Measurements from ENCODE around the gene PLEK2. TPM values are rescaled to one million over a fixed set of nuclear protein-coding genes. Genes with fewer than 3 reads are reported as not detected.

PLEK2 gene
- total and polyA plus RNA-seq, 2 donors (not counting 3 experiments of a cell fraction or from before 2014, with no cell fraction given) = 1.4 to 3.8 TPM

GRCh38 chr14:67410313-67410712 is 1.7 kb downstream of the PLEK2 start:
- Histone ChIP-seq H2AFZ (ENCODE audit: low read depth, low read length) (no peak overlapping the region), H3K4me1 (ENCODE audit: control insufficient read depth, extremely low read depth, insufficient read depth, low read length) (peaks cover 19% of the 10 kb centered on the region), H3K27ac (ENCODE audit: insufficient read depth, low read depth, low read length) (no peak overlapping the region), H3K9ac (replicated peaks; ENCODE audit: extremely low read depth, insufficient read depth, low read length) (no peak overlapping the region), H4K20me1 (replicated peaks; ENCODE audit: control insufficient read depth, extremely low read depth, insufficient read depth, low read length) (no peaks in the 10 kb centered on the region), H3K79me2 (ENCODE audit: control insufficient read depth, insufficient read depth, low read length) (no peaks in the 10 kb centered on the region), H3K9me1 (replicated peaks; ENCODE audit: control insufficient read depth, extremely low read depth, insufficient read depth, low read length) (no peaks in the 10 kb centered on the region), H3K4me3 (replicated peaks in 1 of 3; ENCODE audit: insufficient read depth in 1 of 3, low read depth in 1 of 3, low read length in 3 of 3) (no peak overlapping the region), H3K9me3 (replicated peaks; ENCODE audit: control insufficient read depth, insufficient read depth, low read length) (no peaks in the 10 kb centered on the region), H3K36me3 (ENCODE audit: control insufficient read depth in 2 of 2, extremely low read depth in 1 of 2, insufficient read depth in 2 of 2, low read length in 2 of 2) (no peaks in the 10 kb centered on the region), H3K27me3 (ENCODE audit: control insufficient read depth in 2 of 2, insufficient read depth in 2 of 2, low read length in 2 of 2) (no peaks in the 10 kb centered on the region), H3K4me2 (ENCODE audit: insufficient read depth, low read length) (no peak overlapping the region)
- POLR2A ChIA-PET = no interaction called here
- TF ChIP-seq MYC (IDR thresholded peaks at IDR 0.05; ENCODE audit: low read depth, low read length) = no peak
- TF ChIP-seq CTCF (IDR thresholded peaks at IDR 0.05; ENCODE audit: extremely low read depth in 1 of 2, insufficient read depth in 1 of 2, low read depth in 1 of 2, low read length in 2 of 2) = no peak
- no peak for TF ChIP-seq POLR2A (IDR thresholded peaks at IDR 0.05; ENCODE audit: low read depth, low read length)
- no peak for TF ChIP-seq POLR2AphosphoS5 (IDR thresholded peaks at IDR 0.05; ENCODE audit: insufficient read depth, low read depth, low read length)
- no peak for TF ChIP-seq FOS (IDR thresholded peaks at IDR 0.05; ENCODE audit: borderline replicate concordance, insufficient read depth, low read length)
- FAIRE-seq (no peak), DNase-seq (ENCODE audit: low read depth, low spot score) (no peak)
- BruUV-seq (replicated peaks) = no TSS peak
- dilution Hi-C loops (cut with MboI; ENCODE audit: extremely low pct_ligation_motif_present, low sequenced_read_pairs) (no loop called here), intact Hi-C loops (cut with micrococcal nuclease) (no loop called here)
- CTCF ChIA-PET = interaction anchor here (0.7 to 3.7 kb wide), 8 partner anchors 9 to 294 kb away, joined by 3 to 18 read pairs (median 3); no protein-coding TSS in a partner anchor

GRCh38 chr14:67409461-67409860 is 2.5 kb downstream of the PLEK2 start:
- Histone ChIP-seq H3K4me3 (replicated peaks in 1 of 3; ENCODE audit: insufficient read depth in 1 of 3, low read depth in 1 of 3, low read length in 3 of 3) (no peak overlapping the region), H3K9ac (replicated peaks; ENCODE audit: extremely low read depth, insufficient read depth, low read length) (no peak overlapping the region), H3K4me2 (ENCODE audit: insufficient read depth, low read length) (no peak overlapping the region), H3K27me3 (ENCODE audit: control insufficient read depth in 2 of 2, insufficient read depth in 2 of 2, low read length in 2 of 2) (no peaks in the 10 kb centered on the region), H3K9me3 (replicated peaks; ENCODE audit: control insufficient read depth, insufficient read depth, low read length) (no peaks in the 10 kb centered on the region), H2AFZ (ENCODE audit: low read depth, low read length) (no peak overlapping the region), H3K9me1 (replicated peaks; ENCODE audit: control insufficient read depth, extremely low read depth, insufficient read depth, low read length) (no peaks in the 10 kb centered on the region), H4K20me1 (replicated peaks; ENCODE audit: control insufficient read depth, extremely low read depth, insufficient read depth, low read length) (no peaks in the 10 kb centered on the region), H3K27ac (ENCODE audit: insufficient read depth, low read depth, low read length) (no peak overlapping the region), H3K4me1 (ENCODE audit: control insufficient read depth, extremely low read depth, insufficient read depth, low read length) (peaks cover 14% of the 10 kb centered on the region), H3K79me2 (ENCODE audit: control insufficient read depth, insufficient read depth, low read length) (no peaks in the 10 kb centered on the region), H3K36me3 (ENCODE audit: control insufficient read depth in 2 of 2, extremely low read depth in 1 of 2, insufficient read depth in 2 of 2, low read length in 2 of 2) (no peaks in the 10 kb centered on the region)
- FAIRE-seq = no peak
- BruUV-seq (replicated peaks) = no TSS peak
- dilution Hi-C loops (cut with MboI; ENCODE audit: extremely low pct_ligation_motif_present, low sequenced_read_pairs) = no loop called here
- TF ChIP-seq POLR2A (IDR thresholded peaks at IDR 0.05; ENCODE audit: low read depth, low read length) (no peak), CTCF (IDR thresholded peaks at IDR 0.05; ENCODE audit: extremely low read depth in 1 of 2, insufficient read depth in 1 of 2, low read depth in 1 of 2, low read length in 2 of 2) (no peak), MYC (IDR thresholded peaks at IDR 0.05; ENCODE audit: low read depth, low read length) (no peak), POLR2AphosphoS5 (IDR thresholded peaks at IDR 0.05; ENCODE audit: insufficient read depth, low read depth, low read length) (no peak), GATA2 (IDR thresholded peaks at IDR 0.05; ENCODE audit: insufficient read depth, insufficient read length, low read depth, low read length) (no peak), JUN (IDR thresholded peaks at IDR 0.05; ENCODE audit: borderline replicate concordance, insufficient read depth, insufficient read length, low read depth) (no peak), FOS (IDR thresholded peaks at IDR 0.05; ENCODE audit: borderline replicate concordance, insufficient read depth, low read length) (no peak), EZH2 (IDR thresholded peaks at IDR 0.05; ENCODE audit: borderline replicate concordance, low read depth, low read length, severe bottlenecking) (no peak)
- TF ChIP-seq, protein P1, sequence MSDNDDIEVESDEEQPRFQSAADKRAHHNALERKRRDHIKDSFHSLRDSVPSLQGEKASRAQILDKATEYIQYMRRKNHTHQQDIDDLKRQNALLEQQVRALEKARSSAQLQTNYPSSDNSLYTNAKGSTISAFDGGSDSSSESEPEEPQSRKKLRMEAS (IDR thresholded peaks at IDR 0.05; ENCODE audit: insufficient read depth, insufficient read length) = no peak
- intact Hi-C loops (cut with micrococcal nuclease) = no loop called here
- no peak for DNase-seq (ENCODE audit: low read depth, low spot score)
- ChIA-PET CTCF (interaction anchor here (0.6 to 3.7 kb wide), 10 partner anchors 9 to 408 kb away, joined by 3 to 18 read pairs (median 4); partner anchors contain the start of genes ATP6V1D and EIF2S1), POLR2A (no interaction called here)
